ENCODE measurements around the gene ERCC5. TPM values are rescaled to one million over a fixed set of nuclear protein-coding genes. Genes with fewer than 3 reads are reported as not detected.
A peak's percentile ranks its signal among the peaks of the same experiment; 100 is the strongest.

ERCC5 gene
- total RNA-seq, 4 donors from 2014 or later = 51.5 to 73.0 (median 55.1) TPM

DNA sequence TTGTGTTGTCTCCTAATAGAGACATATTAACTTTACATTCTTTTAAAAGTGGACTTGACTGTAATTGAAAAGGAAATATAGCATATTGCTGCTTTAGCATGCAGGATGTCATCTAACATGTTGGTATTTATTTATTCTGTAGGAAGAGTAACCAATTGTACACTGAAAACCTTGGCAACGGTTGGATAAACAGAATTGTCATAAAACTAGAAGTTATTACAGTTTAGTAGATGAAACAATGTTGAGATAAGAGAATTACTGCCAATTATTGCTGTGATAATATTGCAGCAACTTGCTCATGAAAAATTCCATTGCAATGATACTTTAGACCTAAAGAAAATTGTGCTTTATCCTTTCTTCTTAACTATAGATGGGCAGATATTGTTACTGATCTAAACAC lies 7.6 kb upstream of the ERCC5 start:
- TF ChIP-seq, protein P1, sequence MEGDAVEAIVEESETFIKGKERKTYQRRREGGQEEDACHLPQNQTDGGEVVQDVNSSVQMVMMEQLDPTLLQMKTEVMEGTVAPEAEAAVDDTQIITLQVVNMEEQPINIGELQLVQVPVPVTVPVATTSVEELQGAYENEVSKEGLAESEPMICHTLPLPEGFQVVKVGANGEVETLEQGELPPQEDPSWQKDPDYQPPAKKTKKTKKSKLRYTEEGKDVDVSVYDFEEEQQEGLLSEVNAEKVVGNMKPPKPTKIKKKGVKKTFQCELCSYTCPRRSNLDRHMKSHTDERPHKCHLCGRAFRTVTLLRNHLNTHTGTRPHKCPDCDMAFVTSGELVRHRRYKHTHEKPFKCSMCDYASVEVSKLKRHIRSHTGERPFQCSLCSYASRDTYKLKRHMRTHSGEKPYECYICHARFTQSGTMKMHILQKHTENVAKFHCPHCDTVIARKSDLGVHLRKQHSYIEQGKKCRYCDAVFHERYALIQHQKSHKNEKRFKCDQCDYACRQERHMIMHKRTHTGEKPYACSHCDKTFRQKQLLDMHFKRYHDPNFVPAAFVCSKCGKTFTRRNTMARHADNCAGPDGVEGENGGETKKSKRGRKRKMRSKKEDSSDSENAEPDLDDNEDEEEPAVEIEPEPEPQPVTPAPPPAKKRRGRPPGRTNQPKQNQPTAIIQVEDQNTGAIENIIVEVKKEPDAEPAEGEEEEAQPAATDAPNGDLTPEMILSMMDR (IDR thresholded peaks at IDR 0.05) = no peak
- TF ChIP-seq POLR2A (IDR thresholded peaks at IDR 0.05) = no peak
- no peak overlapping the region for H3K4me3 ChIP-seq (ENCODE audit: low read depth, poor library complexity, severe bottlenecking)
- 71 to 83% methylated on average over 1 of the region's 1 CpG for whole genome bisulfite sequencing, 2 donors
- no peak for DNase-seq (ENCODE audit: low spot score in 2 of 2)
- intact Hi-C loops (cut with DNase I; ENCODE audit: low total_unique reads) = no loop called here

DNA sequence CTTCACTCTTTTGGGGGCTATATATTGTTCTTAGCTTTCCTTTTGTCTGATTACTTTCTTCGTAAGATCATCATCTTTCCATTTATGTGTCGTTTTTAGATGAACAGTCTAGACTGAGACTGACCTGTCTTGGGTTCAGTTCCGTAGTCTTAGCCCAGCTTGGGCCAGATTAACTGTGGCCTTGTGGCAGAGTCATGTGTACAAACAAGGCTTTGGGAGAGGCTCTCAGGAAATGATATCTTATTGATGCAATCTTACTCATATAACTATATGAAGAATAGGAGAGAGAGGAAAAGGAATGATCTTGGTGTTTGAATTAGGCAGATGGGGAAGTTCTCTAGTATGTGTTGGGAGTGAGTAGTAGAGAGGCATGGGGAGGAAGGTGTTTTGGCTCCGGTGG lies 6.8 kb upstream of the ERCC5 start:
- intact Hi-C loops (cut with DNase I; ENCODE audit: low total_unique reads) = no loop called here
- DNase-seq (ENCODE audit: low spot score in 2 of 2) = no peak
- 33 to 49% methylated on average over 4 of the region's 4 CpGs for WGBS, 2 donors
- H3K4me3 ChIP-seq (ENCODE audit: low read depth, poor library complexity, severe bottlenecking) = no peak overlapping the region
- TF ChIP-seq, protein P1 (IDR thresholded peaks at IDR 0.05) = no peak
- no peak for TF ChIP-seq POLR2A (IDR thresholded peaks at IDR 0.05)

DNA sequence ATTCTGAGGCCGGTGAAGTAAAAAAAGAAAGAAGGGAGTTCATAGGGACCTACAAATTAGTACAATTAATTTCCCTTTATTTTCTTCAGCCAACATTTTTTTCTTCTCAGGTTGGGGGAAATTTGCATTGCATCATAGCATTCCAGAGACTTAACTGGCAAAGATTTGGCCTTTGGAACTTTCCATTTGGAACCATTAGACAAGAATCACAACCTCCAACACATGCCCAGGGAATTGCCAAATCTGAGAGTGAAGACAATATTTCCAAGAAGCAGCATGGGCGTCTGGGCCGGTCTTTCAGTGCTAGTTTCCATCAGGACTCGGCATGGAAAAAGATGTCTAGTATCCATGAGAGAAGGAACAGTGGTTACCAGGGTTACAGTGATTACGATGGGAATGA lies 6.4 kb upstream of the ERCC5 start:
- TF ChIP-seq, protein P1 (IDR thresholded peaks at IDR 0.05) = no peak
- TF ChIP-seq POLR2A (IDR thresholded peaks at IDR 0.05) = no peak
- no peak overlapping the region for H3K4me3 ChIP-seq (ENCODE audit: low read depth, poor library complexity, severe bottlenecking)
- no peak for DNase-seq (ENCODE audit: low spot score in 2 of 2)
- 78 to 84% methylated on average over 5 of the region's 5 CpGs for WGBS, 2 donors
- intact Hi-C loops (cut with DNase I; ENCODE audit: low total_unique reads) = no loop called here

- TF ChIP-seq, protein P1 (IDR thresholded peaks at IDR 0.05) = no peak
- no peak for TF ChIP-seq POLR2A (IDR thresholded peaks at IDR 0.05)
- intact Hi-C loops (cut with DNase I; ENCODE audit: low total_unique reads) = no loop called here
- 0 to 2% methylated on average over 13 of the region's 13 CpGs for WGBS, 2 donors
- DNase-seq (ENCODE audit: low spot score in 2 of 2) = no peak
- peak overlapping the region; percentile 100 for H3K4me3 ChIP-seq (ENCODE audit: low read depth, poor library complexity, severe bottlenecking)
Measured at GRCh38 chr13:102845289-102845629, 573 bp upstream of the ERCC5 start.

- WGBS, 2 donors = 0% methylated on average over 31 of the region's 31 CpGs
- peak; percentile 27 to 88 for DNase-seq (ENCODE audit: low spot score in 2 of 2)
- peak overlapping the region; percentile 100 for H3K4me3 ChIP-seq (ENCODE audit: low read depth, poor library complexity, severe bottlenecking)
- intact Hi-C loops (cut with DNase I; ENCODE audit: low total_unique reads) = no loop called here
- TF ChIP-seq POLR2A (IDR thresholded peaks at IDR 0.05) = no peak
- TF ChIP-seq, protein P1 (IDR thresholded peaks at IDR 0.05) = no peak
Measured at GRCh38 chr13:102846261-102847015, 606 bp downstream of the ERCC5 start.
